ENCODE measurements around the gene KCNK4. TPM values are rescaled to one million over a fixed set of nuclear protein-coding genes. Genes with fewer than 3 reads are reported as not detected.
A peak's percentile ranks its signal among the peaks of the same experiment; 100 is the strongest.
"Not testable (repeated sequence)": the region's sequence is repeated elsewhere in the genome, so short reads cannot be mapped to it uniquely, and the experiment has no call there.

The KCNK4 gene
- not detected for polyA plus RNA-seq (2013, experiment 1 of 2; ENCODE audit: insufficient read length)
- 0.10 TPM for polyA plus RNA-seq (2013, experiment 2 of 2; ENCODE audit: insufficient read length)

- DNase-seq = no peak
Measured at GRCh38 chr11:64291262-64291751, at the start of gene KCNK4. Gene KCNK4 (plus strand): TSS chr11:64291302. CDS start chr11:64293019, 1,717 bp downstream.

DNA sequence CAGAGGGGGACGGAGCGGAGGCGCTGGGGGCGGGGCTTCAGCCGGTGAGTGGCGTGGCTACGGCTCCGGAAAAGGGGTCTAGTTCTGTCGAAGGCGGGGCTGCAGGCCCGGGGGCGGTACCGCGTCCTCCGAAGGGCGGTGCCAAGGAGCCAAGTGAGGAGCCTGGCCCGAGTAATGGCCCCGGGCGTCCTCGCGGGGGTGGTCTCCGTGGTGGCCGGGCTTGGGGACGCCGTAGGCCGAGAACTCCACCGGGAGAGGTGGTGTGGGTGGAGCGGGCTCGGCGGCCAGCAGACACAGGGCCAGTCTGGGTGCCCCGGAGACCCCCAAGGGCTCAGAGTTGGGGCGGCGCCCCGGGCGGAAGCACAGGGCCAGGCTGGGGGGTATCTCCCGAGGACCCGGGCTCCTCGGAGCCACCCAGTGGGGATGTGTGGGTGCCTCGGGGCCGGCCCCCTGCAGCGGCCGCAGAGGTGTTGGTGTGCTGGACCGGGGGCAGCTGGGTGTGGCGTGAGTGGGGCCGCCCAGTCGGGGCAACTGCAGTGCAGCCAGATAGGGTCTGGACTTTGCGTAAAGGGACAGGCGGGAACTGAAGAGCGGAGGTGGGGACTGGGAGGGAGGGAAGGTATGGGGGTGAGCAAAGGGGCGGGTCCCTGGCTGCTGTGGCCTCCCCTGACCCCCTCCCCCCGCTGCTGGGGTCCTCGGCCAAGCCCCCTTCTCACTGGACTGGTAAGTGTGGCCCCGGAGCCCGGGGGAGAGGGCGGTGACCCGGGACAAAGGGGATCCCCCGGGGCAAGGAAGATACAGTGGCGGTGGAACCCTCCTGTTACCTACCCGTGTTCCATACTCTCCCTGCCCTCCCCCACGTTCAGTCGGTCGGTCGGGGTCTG is 49.4 kb upstream of the KCNK4 start:
- no peak for DNase-seq

DNA sequence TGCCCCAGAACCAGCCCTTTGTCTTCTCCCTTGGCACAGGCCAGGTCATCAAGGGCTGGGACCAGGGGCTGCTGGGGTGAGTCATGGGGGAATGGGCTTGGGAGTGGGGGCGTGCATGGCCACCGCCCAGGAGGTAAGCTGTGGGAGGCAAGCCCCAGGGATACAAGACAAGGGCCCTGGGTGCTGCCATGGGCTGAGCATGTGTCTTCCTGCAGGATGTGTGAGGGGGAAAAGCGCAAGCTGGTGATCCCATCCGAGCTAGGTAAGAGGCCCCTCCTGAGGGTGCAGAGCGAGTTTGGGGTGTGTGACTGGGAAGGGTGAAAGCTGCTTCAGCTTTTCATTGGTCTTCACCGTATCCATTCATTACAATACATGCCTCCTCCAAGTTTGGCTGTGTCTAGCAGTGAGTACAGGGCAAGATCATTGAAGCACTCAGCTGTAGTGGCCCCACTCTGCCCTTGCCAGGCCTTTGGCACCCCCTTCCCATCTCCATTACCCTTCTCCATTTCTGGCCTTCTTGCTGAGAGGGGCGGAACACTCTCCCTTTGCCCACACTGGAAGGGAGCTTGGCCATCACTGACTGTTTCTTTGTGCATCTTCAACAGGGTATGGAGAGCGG is 47.8 kb upstream of the KCNK4 start:
- DNase-seq = no peak

GRCh38 chr11:64244107-64244506 is 47.0 kb upstream of the KCNK4 start:
- DNase-seq = no peak

GRCh38 chr11:64244966-64245365 is 46.1 kb upstream of the KCNK4 start:
- DNase-seq = no peak

- DNase-seq = no peak
Measured at GRCh38 chr11:64245401-64245796, 45.7 kb upstream of the KCNK4 start.

- peak; percentile 94 for DNase-seq
Measured at GRCh38 chr11:64245797-64246620, 45.1 kb upstream of the KCNK4 start.

DNA sequence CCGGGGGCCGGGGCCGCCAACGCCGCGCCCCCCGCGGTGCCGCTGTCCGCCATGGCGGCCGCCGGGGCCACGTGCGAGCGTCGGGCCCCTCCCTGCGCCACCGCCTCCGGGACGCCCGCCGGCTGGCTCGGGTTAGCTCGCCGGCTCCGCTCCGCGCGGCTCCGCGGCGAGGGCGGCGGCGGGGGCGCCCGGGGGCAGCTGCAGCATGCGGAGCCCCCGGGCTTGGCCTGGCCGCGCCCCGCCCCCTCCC is 44.6 kb upstream of the KCNK4 start:
- DNase-seq = not testable (repeated sequence)

DNA sequence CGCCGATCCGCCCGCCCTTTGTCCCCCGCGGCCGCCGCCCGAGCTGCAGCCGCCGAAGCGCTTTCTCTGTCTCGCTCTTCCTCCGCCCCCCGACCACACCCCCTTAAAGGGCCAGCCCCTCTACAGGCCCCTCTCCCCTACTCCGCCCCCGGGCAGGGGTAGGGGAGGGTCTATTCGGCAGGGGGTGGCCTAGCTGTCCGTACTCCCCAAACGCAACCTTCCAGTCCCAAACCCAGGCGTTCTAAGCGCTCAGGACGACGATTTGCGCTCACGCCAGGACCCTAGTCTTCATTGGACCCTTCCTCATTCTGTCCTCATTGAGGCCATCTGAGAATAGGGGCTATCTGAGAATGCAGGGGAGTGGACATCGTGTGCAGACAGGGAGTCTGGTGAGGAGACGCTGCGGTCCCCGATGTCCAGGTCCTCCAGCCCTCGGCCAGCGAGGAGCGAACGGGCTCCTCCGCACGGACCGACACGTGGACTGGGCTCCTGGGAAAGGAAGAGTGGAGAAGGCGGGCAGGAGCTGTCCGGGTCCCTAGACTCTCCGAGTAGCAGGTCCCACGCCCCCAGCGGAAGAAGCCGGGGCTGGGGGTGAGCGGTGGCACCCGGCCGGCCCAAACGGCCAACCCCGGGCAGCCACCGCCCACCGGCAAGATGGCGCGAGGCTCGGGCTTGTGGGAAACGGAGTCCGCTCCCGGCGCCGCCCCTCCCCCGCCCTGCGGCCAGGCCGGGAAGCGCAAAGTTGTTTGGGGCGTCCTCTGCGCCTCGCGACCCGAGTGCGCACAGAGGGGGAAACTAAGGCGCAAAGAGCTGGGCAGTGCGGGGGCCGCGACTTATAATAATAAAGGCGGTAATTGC is 44.0 kb upstream of the KCNK4 start, which contains the start of gene PPP1R14B:
Gene PPP1R14B (minus strand): TSS at position 73 of the 858 bp plus-strand sequence. CDS start 270 bp downstream, outside the sequence.
- DNase-seq = peak; percentile 88

DNA sequence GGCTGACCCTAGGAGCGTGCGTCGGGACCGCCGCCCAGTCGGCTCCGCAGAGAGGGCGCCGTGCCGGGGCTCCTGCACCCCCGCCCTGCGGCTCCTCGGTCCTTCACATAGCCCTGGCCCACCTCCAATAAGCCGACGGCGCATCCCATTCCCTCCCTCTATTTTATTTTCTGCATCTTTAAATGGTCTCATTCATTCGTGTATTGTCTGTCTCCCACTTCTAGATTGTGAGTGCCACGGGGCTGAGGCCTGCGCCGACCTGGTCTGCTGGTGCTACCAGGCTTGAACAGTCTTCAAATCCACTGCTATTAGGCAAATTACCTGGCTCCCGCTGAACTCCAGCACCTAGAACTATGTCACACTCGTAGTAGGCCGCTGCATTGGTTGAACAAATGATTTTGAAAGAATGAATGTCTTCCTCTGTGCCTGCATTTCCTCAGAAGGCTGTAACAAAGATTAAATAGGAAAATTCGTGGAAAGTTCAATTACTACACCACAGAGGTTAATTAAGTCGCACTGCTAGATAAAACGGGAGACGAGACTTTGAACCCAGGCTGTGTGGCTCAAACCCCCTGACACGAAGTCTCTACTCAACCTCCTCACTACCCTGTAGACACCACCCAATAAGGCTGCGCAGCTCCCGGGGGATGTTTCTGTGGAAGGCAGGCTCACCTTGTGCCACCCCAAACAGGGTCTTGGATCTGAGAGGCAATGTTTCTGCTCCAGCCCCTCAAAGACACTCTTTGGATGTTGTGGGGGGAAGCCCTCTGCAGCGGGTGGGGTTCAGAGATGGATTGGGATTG is 43.2 kb upstream of the KCNK4 start:
- no peak for DNase-seq

DNA sequence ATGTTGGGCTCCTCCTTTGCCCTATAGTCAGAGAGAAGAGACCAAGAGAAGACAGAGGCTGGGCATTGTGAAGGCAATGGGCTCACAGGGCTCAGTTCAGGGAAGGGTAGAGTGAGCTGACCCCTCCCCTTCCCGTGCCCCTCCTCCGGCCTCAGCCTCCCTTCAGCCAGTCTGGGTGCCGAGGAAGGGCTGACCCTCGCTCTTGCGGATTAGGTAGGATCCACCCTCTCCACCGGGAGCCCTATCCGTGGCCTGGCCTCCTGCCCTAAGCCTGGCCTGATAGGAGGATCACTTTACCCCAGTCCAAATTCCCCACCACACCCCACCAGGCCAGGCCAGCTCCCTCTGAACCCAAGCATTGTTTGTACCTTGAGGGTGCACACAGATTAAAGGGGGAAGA is 42.5 kb upstream of the KCNK4 start:
- DNase-seq = no peak

DNA sequence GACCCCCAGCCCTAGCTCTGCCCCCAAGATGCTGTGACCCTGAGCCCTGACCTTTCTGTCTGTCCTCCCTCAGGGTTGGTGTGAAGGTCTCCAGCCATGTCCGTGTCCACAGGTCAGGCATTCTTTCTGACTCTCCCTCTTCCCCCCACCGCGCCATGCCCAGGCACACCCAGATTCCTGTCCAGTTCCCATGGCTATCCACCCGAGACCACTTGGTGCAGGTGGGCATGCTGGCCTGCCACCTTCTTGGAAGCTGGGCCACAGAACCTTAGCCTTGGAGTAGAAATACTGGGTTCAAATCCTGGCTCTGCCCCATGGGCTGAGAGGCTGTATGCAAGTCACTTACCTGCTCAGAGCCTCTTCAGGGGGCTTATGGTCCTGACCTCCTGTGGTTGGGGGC is 42.1 kb upstream of the KCNK4 start:
- DNase-seq = no peak

DNA sequence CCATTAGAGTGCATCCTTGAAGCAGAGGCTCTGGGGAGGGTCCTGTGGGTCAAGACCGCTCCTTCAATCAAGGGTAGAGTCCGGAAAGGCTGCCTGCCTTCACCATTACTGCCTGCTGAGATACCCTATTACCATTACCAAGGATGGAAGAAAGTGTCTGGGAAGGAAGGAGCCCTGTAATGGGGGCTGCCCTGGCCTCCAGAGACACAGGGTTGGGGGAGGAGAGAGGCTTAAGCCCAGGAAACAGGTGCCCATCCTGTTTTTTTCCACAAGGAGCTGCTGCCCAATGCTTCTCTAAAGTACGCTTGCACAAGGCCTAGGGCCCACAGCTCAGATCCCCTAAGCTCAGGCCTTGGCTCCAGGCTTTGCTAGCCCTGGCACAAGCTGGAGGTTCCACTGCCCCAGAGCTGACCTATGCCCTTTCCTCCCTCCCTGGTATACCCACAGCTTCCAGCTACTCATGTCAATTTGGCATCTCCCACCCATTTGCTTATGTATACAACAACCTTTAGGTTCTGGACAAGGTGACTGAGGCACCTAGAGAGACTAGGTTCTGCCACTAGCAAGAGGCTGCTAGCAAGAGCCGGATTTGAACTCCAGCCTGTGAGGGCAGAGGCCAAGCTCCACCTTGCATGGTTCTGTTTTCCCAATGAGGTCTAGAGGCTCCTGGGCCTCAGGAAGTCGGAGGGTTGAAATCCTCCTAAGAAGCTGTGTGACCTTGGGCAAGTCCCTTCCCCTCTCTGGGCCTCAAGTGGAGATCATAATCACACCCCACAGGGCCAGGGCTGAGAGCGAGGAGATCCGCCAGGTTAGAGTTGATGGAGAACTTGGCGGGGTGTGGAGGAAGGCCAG is 41.3 kb upstream of the KCNK4 start:
- DNase-seq = no peak

- no peak for DNase-seq
Measured at GRCh38 chr11:64250415-64251015, 40.6 kb upstream of the KCNK4 start.

- DNase-seq = peak; percentile 51
Measured at GRCh38 chr11:64251016-64251752, 39.9 kb upstream of the KCNK4 start, which contains the start of gene PLCB3. Gene PLCB3 (plus strand): TSS chr11:64251530. CDS start chr11:64251650, 120 bp downstream.

DNA sequence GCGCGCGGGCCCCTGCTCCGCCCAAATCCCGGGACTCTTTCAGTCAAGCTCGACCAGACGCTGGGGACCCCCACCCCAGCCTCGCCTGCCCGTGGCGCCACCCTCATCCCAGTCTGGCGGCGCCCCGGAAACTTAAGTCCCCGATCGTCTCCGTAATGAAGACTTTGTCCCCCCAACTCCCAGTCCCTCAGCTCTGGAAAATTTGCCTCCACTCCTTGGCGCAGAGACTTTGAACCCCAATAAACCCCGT is 39.4 kb upstream of the KCNK4 start:
- DNase-seq = no peak

GRCh38 chr11:64252003-64252872 is 38.9 kb upstream of the KCNK4 start:
- DNase-seq = peak; percentile 24

DNA sequence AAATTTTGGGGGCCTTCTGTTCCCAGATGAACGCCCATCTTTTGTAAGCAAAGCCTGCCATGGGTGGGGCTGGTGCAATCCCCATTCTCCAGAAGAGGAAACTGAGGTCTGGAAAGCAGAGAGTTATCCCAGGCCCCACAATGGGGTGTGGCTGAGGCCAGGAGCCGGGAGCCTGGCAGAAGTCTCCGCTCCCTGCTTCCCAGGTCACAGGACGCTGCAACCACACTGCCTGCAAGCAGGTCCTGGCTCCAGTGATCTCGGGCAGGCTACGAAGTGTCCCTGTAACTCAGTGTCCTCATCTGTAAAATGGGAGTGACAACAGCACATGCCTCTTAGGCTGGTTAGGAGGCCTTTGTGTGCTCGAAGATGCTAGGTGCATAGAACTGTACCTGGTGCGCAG is 38.1 kb upstream of the KCNK4 start:
- DNase-seq = no peak
